GM19193 (cell line): ENCODE data around the gene SUPT20HL2.

Experiments used
- POLR2A ChIP-seq: IDR thresholded peaks from 4 replicates; pipeline ENCODE4 v1.6.1; 2011; ENCODE audit not compliant: insufficient read depth, insufficient read length; ENCODE audit errors: extremely low read depth

The SUPT20HL2 gene

GRCh38 chrX:24262309-24262708, 51.6 kb downstream of the SUPT20HL2 start:
- no peak for TF ChIP-seq POLR2A
